Endothelial cell of umbilical vein (primary cell): ENCODE measurements around the gene PTGR3. TPM values are rescaled to one million over a fixed set of nuclear protein-coding genes. Genes with fewer than 3 reads are reported as not detected.

Experiments used
- BruUV-seq: library from RNA; stranded (reverse); fragments of 400-500 nt; replicated peaks from 2 replicates; lab custom pipeline; 2021; lab: Mats Ljungman, UMichigan
- CTCF ChIA-PET: fragments of 300-600, 350-600 bp; sonication (Branson Sonifier 250); formaldehyde crosslinking; loops from one replicate; lab custom pipeline; 2021; ENCODE audit warnings: antibody characterized with exemption, inconsistent platforms; lab: Charles Lee
- POLR2A ChIA-PET: fragments of 300-600, 350-600 bp; sonication (Branson Sonifier 250); formaldehyde crosslinking; loops from one replicate; lab custom pipeline; 2021; ENCODE audit warnings: antibody characterized with exemption, inconsistent platforms; lab: Charles Lee
- DNase-seq: peaks from one replicate; pipeline ENCODE4 v3.0.0-alpha.2; 2011; ENCODE audit warnings: low read depth, low spot score
- FAIRE-seq: peaks from 2 replicates; lab custom pipeline; 2011; peaks lifted over from hg19 to GRCh38; lab: Jason Lieb, UNC
- H2AFZ ChIP-seq: 2 replicates; pipeline ENCODE4 v1.6.0; 2012; ENCODE audit warnings: low read depth, low read length, control low read depth, inconsistent platforms
- H3K27ac ChIP-seq: 2 replicates; pipeline ENCODE4 v1.5.1; 2011; ENCODE audit warnings: low read depth, mild to moderate bottlenecking, control low read depth, low read length, moderate library complexity; ENCODE audit not compliant: insufficient read depth
- H3K27me3 ChIP-seq, 2 experiments: 2 replicates each; pipeline versions ENCODE4 v1.6.0 to v1.6.1; 2011; ENCODE audit warnings: low read length in 2 of 2, mixed read lengths in 1 of 2; ENCODE audit not compliant: control insufficient read depth in 2 of 2, insufficient read depth in 2 of 2
- H3K36me3 ChIP-seq, 2 experiments: 2 replicates in 1 of 2; 3 replicates in 1 of 2; pipeline ENCODE4 v1.5.1; 2011; ENCODE audit warnings: low read length in 2 of 2, mild to moderate bottlenecking in 1 of 2, moderate library complexity in 1 of 2; ENCODE audit not compliant: control insufficient read depth in 2 of 2, insufficient read depth in 2 of 2; ENCODE audit errors: extremely low read depth in 1 of 2
- H3K4me1 ChIP-seq: 3 replicates; pipeline ENCODE4 v1.5.1; 2011; ENCODE audit warnings: mild to moderate bottlenecking, low read length; ENCODE audit not compliant: control insufficient read depth, insufficient read depth; ENCODE audit errors: extremely low read depth
- H3K4me2 ChIP-seq: 2 replicates; pipeline ENCODE4 v1.6.1; 2011; ENCODE audit warnings: low read length, control low read depth, mixed read lengths; ENCODE audit not compliant: insufficient read depth
- H3K4me3 ChIP-seq, 3 experiments: fragments of 200-600 bp in 1 of 3; sonication (generic), shearing (Covaris generic) in 1 of 3; replicated peaks in 1 of 3; 2 replicates each; pipeline ENCODE4 v1.5.1; 2011 to 2016; ENCODE audit warnings: control low read depth in 3 of 3, low read length in 3 of 3, mild to moderate bottlenecking in 2 of 3, inconsistent platforms in 1 of 3, low read depth in 1 of 3, moderate library complexity in 1 of 3; ENCODE audit not compliant: insufficient read depth in 1 of 3
- H3K79me2 ChIP-seq: 2 replicates; pipeline ENCODE4 v1.6.0; 2012; ENCODE audit warnings: low read length, inconsistent platforms; ENCODE audit not compliant: control insufficient read depth, insufficient read depth
- H3K9ac ChIP-seq: replicated peaks from 2 replicates; pipeline ENCODE3; 2011; ENCODE audit warnings: low read length, control low read depth; ENCODE audit not compliant: insufficient read depth; ENCODE audit errors: extremely low read depth
- H3K9me1 ChIP-seq: replicated peaks from 3 replicates; pipeline ENCODE4 v1.6.0; 2011; ENCODE audit warnings: mild to moderate bottlenecking, low read length; ENCODE audit not compliant: control insufficient read depth, insufficient read depth; ENCODE audit errors: extremely low read depth
- H3K9me3 ChIP-seq: replicated peaks from 2 replicates; pipeline ENCODE4 v1.5.1; 2012; ENCODE audit warnings: low read length, inconsistent platforms; ENCODE audit not compliant: control insufficient read depth, insufficient read depth
- H4K20me1 ChIP-seq: replicated peaks from 2 replicates; pipeline ENCODE3; 2011; ENCODE audit warnings: mild to moderate bottlenecking, low read length; ENCODE audit not compliant: control insufficient read depth, insufficient read depth; ENCODE audit errors: extremely low read depth
- EZH2 ChIP-seq: IDR thresholded peaks from 2 replicates; pipeline ENCODE4 v1.6.1; 2012; ENCODE audit warnings: borderline replicate concordance, low read depth, mild to moderate bottlenecking, moderate library complexity, low read length, inconsistent platforms; ENCODE audit not compliant: severe bottlenecking
- FOS ChIP-seq: IDR thresholded peaks from 2 replicates; pipeline ENCODE4 v1.6.1; 2011; ENCODE audit warnings: mild to moderate bottlenecking, low read length, moderate library complexity, borderline replicate concordance; ENCODE audit not compliant: insufficient read depth
- GATA2 ChIP-seq: IDR thresholded peaks from 2 replicates; pipeline ENCODE4 v1.7.0; 2011; ENCODE audit warnings: low read depth, mild to moderate bottlenecking, moderate library complexity, mixed read lengths, low read length; ENCODE audit not compliant: insufficient read length, insufficient read depth
- JUN ChIP-seq: IDR thresholded peaks from 2 replicates; pipeline ENCODE4 v1.6.1; 2011; ENCODE audit warnings: borderline replicate concordance, low read depth; ENCODE audit not compliant: insufficient read length, insufficient read depth
- MYC ChIP-seq: IDR thresholded peaks from one replicate; pipeline ENCODE4 v1.6.1; 2011; ENCODE audit warnings: mild to moderate bottlenecking, low read depth, low read length
- POLR2A ChIP-seq: IDR thresholded peaks from 2 replicates; pipeline ENCODE4 v1.6.1; 2012; ENCODE audit warnings: low read depth, mild to moderate bottlenecking, control low read depth, low read length
- POLR2AphosphoS5 ChIP-seq: IDR thresholded peaks from 2 replicates; pipeline ENCODE4 v1.6.1; 2012; ENCODE audit warnings: low read depth, mild to moderate bottlenecking, control low read depth, low read length, moderate library complexity; ENCODE audit not compliant: insufficient read depth
- dilution Hi-C: fragments of 300-500 bp; cut with MboI; formaldehyde crosslinking; loops from one replicate; pipeline ENCODE4 v1.15.0; 2019; ENCODE audit warnings: low sequenced_read_pairs; ENCODE audit not compliant: extremely low pct_ligation_motif_present
- intact Hi-C: fragments of 100-400 bp; cut with micrococcal nuclease; formaldehyde crosslinking; loops from one replicate; pipeline ENCODE4 v1.10.0; 2022
- polyA plus RNA-seq, 4 experiments: library from polyadenylated mRNA; depleted of rRNA in 3 of 4; stranded (reverse) in 3 of 4; unstranded in 1 of 4; fragments of >200 nt; gene quantifications; 2 replicates each; pipeline versions ENCODE4 v1.2.1 to v1.2.3, GENCODE V29; 2011 to 2012; ENCODE audit warnings: missing spikeins in 1 of 4
- total RNA-seq: library from RNA; stranded (reverse); gene quantifications from 2 replicates; pipeline ENCODE4 v1.2.3, GENCODE V29; 2021
- TF ChIP-seq, protein P1 (sequence below): IDR thresholded peaks from 2 replicates; pipeline ENCODE4 v1.6.1; 2011; ENCODE audit not compliant: insufficient read depth, insufficient read length
- TF ChIP-seq, protein P2 (sequence below), 2 donors: IDR thresholded peaks; 1 replicate in 1 of 2; 2 replicates in 1 of 2; pipeline ENCODE4 v1.5.1; 2011; ENCODE audit warnings: low read length in 2 of 2, mild to moderate bottlenecking in 2 of 2, moderate library complexity in 2 of 2, control low read depth in 1 of 2, inconsistent platforms in 1 of 2, low read depth in 1 of 2; ENCODE audit not compliant: insufficient read depth in 1 of 2; ENCODE audit errors: extremely low read depth in 1 of 2

Gene PTGR3
- total and polyA plus RNA-seq, 2 donors (not counting 3 experiments of a cell fraction or from before 2014, with no cell fraction given): 13.9 to 21.9 TPM

DNA sequence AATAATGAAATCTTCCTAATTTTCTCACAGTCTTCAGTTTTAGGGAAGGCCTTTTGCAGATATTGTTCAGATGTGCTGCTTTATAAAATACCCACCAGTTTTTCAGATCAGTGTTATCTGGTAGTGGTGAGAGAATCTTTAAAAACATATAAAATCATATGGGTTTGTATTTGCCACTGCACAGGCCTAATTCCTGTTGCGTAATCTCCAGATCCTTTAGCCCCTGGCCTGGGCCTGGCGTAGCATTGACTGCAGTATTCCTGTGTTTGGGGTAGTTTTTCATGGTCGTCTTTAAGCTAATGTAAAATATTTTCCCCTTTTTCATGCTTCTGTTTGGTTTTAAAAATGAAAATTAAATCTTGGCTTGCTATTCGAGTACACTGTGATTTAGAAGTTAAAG lies 44.8 kb upstream of the PTGR3 start:
- dilution Hi-C loops: no loop called here
- intact Hi-C loops: no loop called here
- Histone ChIP-seq H4K20me1 (no peaks in the 10 kb centered on the region), H2AFZ (no peak overlapping the region), H3K9ac (no peak overlapping the region), H3K27ac (no peak overlapping the region), H3K4me2 (no peak overlapping the region), H3K79me2 (peaks cover 9% of the 10 kb centered on the region), H3K4me1 (peaks cover 13% of the 10 kb centered on the region), H3K9me3 (no peaks in the 10 kb centered on the region), H3K27me3 (no peaks in the 10 kb centered on the region), H3K36me3 (no peaks in the 10 kb centered on the region), H3K9me1 (no peaks in the 10 kb centered on the region), H3K4me3 (no peak overlapping the region)
- FAIRE-seq: no peak
- TF ChIP-seq MYC: no peak
- TF ChIP-seq POLR2A: no peak
- no peak for TF ChIP-seq EZH2
- no peak for TF ChIP-seq GATA2
- TF ChIP-seq FOS: no peak
- TF ChIP-seq, protein P1, sequence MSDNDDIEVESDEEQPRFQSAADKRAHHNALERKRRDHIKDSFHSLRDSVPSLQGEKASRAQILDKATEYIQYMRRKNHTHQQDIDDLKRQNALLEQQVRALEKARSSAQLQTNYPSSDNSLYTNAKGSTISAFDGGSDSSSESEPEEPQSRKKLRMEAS: no peak
- no peak for TF ChIP-seq POLR2AphosphoS5
- TF ChIP-seq, protein P2, sequence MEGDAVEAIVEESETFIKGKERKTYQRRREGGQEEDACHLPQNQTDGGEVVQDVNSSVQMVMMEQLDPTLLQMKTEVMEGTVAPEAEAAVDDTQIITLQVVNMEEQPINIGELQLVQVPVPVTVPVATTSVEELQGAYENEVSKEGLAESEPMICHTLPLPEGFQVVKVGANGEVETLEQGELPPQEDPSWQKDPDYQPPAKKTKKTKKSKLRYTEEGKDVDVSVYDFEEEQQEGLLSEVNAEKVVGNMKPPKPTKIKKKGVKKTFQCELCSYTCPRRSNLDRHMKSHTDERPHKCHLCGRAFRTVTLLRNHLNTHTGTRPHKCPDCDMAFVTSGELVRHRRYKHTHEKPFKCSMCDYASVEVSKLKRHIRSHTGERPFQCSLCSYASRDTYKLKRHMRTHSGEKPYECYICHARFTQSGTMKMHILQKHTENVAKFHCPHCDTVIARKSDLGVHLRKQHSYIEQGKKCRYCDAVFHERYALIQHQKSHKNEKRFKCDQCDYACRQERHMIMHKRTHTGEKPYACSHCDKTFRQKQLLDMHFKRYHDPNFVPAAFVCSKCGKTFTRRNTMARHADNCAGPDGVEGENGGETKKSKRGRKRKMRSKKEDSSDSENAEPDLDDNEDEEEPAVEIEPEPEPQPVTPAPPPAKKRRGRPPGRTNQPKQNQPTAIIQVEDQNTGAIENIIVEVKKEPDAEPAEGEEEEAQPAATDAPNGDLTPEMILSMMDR (IDR thresholded peaks at IDR 0.05; ENCODE audit: extremely low read depth in 1 of 2, insufficient read depth in 1 of 2, low read depth in 1 of 2, low read length in 2 of 2): no peak
- TF ChIP-seq JUN: no peak
- ChIA-PET POLR2A (no interaction called here), CTCF (no interaction called here)
- peak; percentile 23 for DNase-seq
- BruUV-seq: no TSS peak
